Stimulated activated CD4-positive, alpha-beta T cell treated with anti-CD3 and anti-CD28 coated beads, Interleukin-12 subunit alpha, Interleukin-12 subunit beta, amount 100 ng/mL, for 24 hours (primary cell): ENCODE measurements around the gene GTF2F2.
"Not testable (repeated sequence)": the region's sequence is repeated elsewhere in the genome, so short reads cannot be mapped to it uniquely, and the experiment has no call there.

ENCODE experiments used
- DNase-seq, 2 experiments: peaks; one replicate each; pipeline ENCODE4 v3.0.0-alpha.2; 2020; ENCODE audit warnings: low read depth in 2 of 2

GTF2F2 gene

GRCh38 chr13:45178349-45179162 lies 58.2 kb downstream of the GTF2F2 start:
- DNase-seq = no peak

GRCh38 chr13:45179428-45179827 lies 59.1 kb downstream of the GTF2F2 start:
- DNase-seq = no peak

GRCh38 chr13:45180303-45180702 lies 60.0 kb downstream of the GTF2F2 start:
- DNase-seq = no peak

GRCh38 chr13:45180713-45181601 lies 60.6 kb downstream of the GTF2F2 start:
- DNase-seq = no peak

GRCh38 chr13:45184693-45185092 lies 64.4 kb downstream of the GTF2F2 start:
- no peak for DNase-seq

- no peak for DNase-seq
Observed at GRCh38 chr13:45185286-45185685, 65.0 kb downstream of the GTF2F2 start.

GRCh38 chr13:45189077-45189476 lies 68.8 kb downstream of the GTF2F2 start:
- DNase-seq = not testable (repeated sequence)

GRCh38 chr13:45189511-45189910 lies 69.2 kb downstream of the GTF2F2 start:
- DNase-seq = not testable (repeated sequence)

- DNase-seq = no peak
Observed at GRCh38 chr13:45191874-45192273, 71.6 kb downstream of the GTF2F2 start.

GRCh38 chr13:45194081-45194939 lies 74.0 kb downstream of the GTF2F2 start:
- DNase-seq = no peak

GRCh38 chr13:45195421-45195820 lies 75.1 kb downstream of the GTF2F2 start:
- no peak for DNase-seq

GRCh38 chr13:45196096-45196495 lies 75.8 kb downstream of the GTF2F2 start:
- DNase-seq = no peak

- no peak for DNase-seq
Observed at GRCh38 chr13:45196622-45197021, 76.3 kb downstream of the GTF2F2 start.

GRCh38 chr13:45198041-45198440 lies 77.7 kb downstream of the GTF2F2 start:
- DNase-seq = no peak

- no peak for DNase-seq
Observed at GRCh38 chr13:45198924-45199323, 78.6 kb downstream of the GTF2F2 start.

GRCh38 chr13:45199711-45200110 lies 79.4 kb downstream of the GTF2F2 start:
- DNase-seq = no peak

- no peak for DNase-seq
Observed at GRCh38 chr13:45200701-45201232, 80.5 kb downstream of the GTF2F2 start, which contains the start of gene KCTD4. Gene KCTD4, minus strand, starts transcription at chr13:45201045. Its CDS starts 6,478 bp downstream, at chr13:45194567.

GRCh38 chr13:45205124-45205523 lies 84.8 kb downstream of the GTF2F2 start:
- no peak for DNase-seq

- DNase-seq = no peak
Observed at GRCh38 chr13:45206340-45206739, 86.0 kb downstream of the GTF2F2 start.

GRCh38 chr13:45207319-45207718 lies 87.0 kb downstream of the GTF2F2 start:
- DNase-seq = no peak

- no peak for DNase-seq
Observed at GRCh38 chr13:45208132-45208531, 87.8 kb downstream of the GTF2F2 start.
